CMK (cell line): ENCODE data around the gene HBS1L.
A peak's percentile ranks its signal among the peaks of the same experiment; 100 is the strongest.

ENCODE experiments used
- DNase-seq: peaks from one replicate; pipeline ENCODE4 v3.0.0-alpha.2; 2010; ENCODE audit warnings: low read depth

HBS1L gene

DNA sequence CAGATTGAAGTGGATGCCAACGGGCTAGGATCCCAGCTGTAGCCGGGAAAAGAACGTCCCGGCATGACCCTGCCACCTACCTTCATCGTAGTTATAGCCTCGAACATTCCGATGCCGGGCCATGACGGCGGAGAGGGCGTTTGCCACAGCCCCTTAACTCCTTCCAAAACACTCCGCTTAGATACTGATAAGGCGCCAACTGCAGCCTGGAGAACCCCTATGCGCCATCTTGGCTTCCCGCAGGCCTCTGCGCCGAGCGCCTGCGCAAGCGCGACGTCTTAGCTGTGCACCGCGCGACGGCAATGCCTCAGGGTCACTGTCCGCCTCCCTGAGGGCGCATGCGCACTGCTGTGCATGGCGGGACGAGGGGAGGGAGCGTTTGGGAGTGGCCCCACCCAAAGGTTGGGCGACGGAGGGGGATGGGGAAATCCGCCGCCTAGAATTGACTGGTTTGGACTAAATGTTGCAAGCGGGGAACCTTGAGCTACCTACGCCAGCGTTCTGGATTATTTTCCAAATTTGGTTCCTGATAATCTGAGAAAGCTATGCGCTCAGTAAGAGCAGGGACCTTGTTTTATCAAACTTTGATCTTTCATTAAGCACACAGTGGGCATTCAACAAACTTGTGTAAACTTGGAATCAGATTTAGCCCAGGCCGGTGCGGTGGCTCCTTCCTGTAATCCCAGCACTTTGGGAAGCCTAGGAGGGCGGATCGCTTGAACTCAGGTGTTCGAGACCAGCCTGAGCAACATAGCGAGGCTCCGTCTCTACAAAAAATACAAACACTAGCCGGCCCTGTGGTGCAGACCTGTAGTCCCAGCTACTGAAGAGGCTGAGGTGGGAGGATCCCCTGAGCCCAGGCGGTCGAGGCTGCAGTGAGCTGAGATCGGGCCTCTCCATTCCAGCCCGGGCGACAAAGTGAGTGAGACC is at the start of gene HBS1L:
Gene HBS1L (minus strand): TSS at position 254 of the 930 bp plus-strand sequence. CDS start 131 bp downstream, at position 123.
- DNase-seq, result peak; percentile 98

DNA sequence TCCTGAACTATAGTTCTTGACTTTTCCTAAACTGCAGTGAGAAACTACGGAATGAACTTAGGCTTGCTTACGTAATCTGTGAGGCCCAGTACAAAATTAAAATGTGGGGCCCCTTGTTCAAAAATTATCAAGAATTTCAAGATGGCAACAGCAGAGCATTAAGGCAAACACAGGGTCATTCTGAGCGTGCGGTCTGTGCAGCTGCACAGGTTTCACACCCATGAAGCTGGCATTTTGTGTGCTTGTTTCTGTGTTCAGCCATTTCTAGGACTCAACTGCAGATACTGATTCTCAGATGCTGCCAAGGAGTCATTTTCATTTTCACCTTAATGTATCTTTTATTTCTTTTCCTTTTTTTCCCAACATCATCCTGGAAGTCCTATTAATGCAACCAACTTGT is 49.6 kb upstream of the HBS1L start:
- no peak for DNase-seq

DNA sequence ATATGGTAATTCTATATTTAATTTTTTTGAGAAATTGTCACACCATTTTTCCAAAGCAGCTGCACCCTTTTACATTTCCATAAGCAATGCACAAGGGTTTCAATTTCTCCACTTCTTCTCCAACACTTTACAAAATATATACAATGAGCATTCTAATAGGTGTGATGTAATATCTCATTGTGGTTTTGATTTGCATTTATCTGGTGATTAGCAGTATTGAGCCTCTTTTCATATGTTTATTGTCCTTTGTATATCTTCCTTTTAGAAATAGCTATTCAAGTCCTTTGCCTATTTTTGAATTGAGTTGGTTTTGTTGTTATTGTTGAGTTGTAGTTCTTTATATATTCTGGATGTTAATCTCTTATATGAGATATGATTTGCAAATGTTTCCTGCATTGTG is 47.6 kb upstream of the HBS1L start:
- DNase-seq, result no peak

DNA sequence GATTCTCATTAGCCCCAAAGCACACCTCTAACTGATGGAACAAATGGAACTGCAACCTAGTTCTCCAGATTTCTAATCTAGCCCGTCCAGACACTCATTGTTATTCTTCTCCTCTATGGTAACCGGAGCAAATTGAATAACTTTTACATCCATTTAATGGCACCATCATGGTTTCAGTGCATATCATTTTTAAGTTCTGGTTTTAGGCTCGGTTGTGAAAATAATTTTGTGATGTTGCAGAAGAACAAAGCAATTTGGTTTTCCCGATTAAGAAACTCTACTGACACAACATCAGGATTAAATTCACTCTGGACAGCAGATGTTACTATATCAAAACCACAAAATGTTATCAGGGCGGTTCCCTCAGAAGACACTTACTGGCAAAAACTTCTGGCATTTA is 42.5 kb upstream of the HBS1L start:
- no peak for DNase-seq

DNA sequence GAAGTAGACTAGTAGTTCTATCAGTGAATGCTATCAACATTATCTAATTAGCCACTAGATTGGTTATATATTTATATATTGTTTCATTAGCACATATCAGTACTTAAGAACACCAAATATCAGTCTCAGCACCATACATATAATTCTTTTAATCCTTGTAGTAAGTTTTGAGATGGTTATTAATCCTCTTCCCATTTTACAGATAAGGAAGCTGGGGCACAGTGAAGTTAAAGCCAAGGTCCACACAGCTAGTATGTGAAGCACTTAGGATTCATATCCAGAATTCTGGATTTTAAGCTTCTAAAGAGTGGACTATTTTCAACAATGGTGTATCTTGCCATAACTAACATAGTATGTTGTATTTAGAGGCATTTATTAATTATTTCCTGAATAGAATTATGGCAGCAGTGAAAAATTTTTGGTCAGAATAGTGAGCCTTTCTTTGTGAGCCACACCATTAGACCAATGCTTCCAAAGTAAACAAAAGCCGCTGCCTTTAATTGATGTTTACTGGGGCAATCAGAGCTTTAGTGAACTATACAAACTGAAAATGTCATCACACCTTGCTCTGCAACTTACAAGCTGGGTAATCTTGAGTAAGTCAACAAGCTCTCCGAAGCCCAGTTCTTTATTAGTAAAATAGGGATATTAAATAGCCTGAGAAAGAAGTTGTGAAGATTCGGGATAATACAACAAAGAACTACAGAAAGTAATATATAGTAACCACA is 41.9 kb upstream of the HBS1L start:
- no peak for DNase-seq

DNA sequence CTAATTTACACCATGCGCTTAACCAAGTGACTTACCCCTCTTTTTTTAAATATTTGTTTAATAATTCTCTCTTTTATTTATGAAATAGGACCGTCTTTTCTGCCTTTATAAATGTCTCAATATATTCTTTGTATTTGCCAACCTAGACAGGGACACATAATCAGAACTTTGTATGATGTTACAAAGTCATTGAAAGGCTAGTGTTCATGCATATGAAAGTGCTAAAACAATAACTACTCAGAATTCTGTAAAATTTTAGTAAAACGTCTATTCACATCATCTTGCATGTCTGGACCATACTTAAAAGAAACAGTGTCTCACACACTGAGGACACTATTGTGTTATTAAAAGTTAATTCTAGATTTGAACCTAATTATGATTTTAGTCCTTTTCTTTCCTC is 41.1 kb upstream of the HBS1L start:
- no peak for DNase-seq

DNA sequence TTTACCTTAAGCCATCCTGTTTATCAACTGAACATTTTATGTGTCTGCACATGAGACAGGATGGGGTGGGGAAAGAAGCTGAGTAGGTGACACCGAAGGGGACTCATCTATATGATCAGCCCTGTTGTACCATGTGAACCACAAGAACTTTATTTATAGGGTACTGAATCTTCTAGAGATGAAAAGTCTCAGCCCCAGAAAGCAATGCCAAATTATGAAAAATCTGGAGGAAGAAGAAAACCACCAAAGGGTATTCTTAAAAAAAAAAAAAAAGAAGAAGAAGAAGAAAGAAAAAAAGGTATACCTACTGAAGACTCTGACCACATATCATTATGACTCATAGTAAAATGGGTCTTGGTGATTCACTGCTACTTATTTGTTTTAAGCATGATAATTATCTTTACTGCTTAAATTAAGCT is 39.8 kb upstream of the HBS1L start:
- DNase-seq, result no peak

DNA sequence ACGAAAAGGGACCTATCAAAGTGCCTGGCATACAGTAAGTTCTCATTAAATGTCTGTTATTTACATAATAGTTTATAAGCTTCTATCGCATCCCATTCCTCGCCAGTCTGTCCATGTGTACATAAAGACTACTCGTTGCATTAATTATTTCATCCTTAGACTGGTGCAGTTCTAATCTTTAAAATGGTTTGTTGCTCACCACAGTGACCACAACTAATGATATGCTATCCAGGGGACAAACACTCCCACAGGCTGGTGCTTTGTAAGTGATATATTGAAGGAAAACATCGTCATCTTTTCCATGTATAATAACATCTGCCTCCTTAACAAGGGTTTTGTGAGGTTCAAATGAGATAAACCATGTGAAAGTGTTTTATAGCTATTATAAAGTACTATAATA is 39.0 kb upstream of the HBS1L start:
- DNase-seq, result peak; percentile 56

DNA sequence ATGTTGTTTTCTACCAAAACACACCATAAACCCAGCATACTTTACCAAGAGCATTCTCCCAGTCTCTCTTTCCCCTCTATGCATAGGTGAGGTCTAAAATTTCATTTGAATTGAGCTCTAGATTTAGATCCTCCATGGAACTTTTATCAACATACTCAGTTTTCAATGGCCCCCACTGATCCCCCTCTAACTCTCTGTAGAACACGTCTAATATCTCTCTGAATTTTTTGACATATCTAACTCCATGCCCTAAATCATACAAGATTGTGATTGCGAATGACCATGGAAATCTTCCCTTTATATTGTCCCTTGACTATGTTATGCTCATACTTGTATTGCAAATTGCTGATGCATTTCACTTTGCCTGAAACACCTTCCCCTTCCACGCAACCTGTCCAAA is 38.1 kb upstream of the HBS1L start:
- DNase-seq, result no peak

DNA sequence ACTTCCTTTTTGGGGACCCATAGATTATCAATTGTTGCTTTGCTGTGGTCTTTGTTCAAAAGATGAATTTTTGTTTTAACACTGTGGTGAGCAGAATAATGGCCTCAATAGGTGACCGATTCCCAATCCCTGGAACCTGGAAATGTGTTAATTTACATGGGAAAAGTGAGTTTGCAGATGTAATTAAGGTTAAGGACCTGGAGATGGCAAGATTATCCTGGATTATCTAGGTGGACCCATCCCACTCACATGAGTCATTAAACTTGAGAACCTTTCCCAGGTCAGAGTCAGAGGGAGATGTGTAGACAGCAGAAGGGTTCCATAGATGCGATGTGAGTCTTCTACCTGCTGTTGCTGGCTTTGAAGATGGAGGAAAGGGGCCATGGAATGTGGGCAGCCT is 36.2 kb upstream of the HBS1L start:
- no peak for DNase-seq

DNA sequence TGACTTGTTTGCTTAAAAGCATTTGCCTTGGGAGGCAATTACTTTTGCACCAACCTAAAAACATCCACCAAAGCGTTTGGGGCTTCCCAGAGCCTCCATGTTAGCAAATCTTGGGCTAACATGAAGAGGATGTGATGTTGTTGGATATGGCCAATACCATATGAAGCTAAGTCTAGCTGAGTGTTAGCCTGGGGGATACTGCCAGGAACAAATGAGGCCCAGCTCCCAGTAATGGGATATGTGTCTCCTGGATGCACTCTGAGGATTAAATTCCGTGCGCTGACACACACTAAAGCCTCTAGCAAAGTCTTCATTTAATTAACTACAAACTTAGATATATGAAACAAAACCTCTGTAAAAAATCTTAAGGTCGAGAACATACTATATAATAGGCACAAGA is 35.3 kb upstream of the HBS1L start:
- no peak for DNase-seq

DNA sequence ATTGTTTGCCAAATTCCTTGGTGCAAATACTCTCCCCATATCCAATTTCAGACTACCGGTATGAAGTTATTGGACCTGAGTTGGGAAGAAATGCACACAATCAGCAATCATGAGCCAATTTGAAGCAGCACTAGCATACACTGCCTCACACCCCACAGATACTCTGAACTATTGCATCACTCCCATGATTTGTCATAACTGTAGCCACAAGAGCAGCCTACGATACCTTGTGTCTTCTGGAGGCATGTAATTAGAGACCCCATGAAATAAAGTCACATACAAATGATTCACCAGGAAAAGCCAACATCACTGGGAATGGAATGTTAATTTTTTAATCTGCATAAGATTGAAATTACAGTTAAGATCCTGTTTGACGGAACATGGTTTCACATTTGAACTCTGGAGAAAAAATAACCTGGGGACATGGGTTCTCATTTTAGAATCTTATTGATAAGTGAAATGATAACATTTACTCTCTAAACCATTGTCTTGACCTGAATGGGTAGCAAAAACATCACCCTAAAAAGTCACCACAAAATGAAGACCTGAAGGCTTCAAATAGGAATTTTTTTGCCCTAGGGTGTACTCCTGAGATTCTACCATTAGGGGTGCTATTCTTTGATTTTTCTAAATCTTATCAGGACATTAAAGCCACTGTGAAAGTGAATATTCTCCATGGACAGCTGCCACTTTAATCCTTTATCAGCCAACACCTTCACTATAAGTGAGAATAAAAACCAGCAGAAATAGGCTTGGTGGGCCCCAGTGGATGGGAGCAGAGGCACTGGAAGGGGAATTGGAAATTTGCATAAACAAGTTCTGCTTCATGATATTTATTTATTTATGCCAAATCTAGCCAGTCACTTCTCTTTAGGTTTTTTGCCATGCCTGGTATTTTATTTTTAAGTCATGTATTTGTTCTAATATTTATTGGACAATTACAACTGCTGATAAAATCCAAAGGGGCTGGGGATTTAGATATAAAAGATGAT is 34.5 kb upstream of the HBS1L start:
- no peak for DNase-seq

DNA sequence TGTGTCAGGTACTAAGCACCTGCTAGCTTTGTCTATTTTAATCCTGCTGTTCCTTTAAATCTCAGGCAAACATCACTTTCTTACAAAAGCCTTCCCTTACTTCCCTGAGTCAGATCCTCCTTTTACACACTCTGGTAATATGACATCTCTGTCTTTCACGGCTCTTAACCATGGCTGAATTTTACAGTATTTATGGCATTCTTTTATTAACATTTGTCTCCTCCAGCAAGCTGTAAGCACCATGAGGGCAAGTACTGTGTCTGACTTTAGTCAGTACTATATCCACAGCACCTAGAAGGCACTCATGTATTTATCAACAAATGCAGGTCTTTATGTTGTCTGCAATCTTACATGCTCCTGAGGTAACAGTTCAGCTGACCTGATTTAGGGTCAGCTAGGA is 33.7 kb upstream of the HBS1L start:
- DNase-seq, result no peak

DNA sequence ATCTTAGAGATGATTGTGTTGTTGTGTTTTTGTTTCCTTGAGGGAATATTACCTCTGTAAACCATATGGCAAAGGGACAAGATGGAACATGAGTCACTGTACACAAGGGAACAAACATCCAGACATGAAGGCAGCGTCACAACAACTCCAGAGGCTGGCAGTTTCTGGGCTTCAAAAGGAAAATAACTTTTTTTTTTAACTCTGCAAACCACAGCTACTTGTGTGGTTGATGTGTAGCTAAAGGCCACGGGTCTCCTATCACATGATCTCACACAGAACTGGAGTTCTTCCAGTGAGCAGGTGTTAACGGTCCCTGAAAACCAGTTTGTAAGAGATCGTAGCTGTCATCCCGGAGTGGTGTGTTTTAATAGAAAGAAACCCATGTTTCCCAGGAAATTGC is 33.2 kb upstream of the HBS1L start:
- DNase-seq, result no peak

DNA sequence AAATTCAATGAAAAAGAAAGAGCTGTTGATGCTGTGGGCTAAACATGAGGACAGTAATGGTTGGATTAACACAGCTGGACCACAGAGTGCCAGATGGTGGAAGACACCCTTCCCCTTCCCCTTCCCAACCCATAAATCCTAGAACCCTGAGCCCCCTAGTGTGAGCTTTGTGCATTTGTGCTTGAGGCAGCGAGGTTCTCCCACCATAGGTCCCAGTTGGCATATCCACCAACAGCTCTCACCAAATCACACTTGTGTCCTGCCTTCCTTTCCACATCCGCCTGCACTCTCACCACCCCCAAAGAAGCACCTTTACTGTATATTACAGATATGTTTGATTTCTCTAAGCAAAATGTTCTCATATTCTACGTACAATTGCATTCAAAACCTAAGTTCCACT is 32.8 kb upstream of the HBS1L start:
- DNase-seq, result no peak

DNA sequence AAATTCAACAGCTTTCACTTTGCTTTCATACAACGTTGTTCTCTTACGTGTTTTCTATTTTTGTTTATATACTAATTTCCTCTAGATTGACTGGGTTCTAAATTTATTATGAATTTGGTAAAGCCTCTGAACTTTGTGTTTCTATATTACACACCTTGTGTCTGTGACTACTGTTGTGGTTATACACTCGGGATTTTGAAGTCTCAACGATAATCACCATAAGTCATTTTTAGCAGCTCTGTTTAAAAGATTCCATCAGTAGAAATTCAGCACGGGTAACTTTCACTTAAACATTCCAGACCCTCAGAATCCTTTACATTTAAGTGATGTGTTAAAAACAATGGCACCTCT is 31.8 kb upstream of the HBS1L start:
- no peak for DNase-seq

DNA sequence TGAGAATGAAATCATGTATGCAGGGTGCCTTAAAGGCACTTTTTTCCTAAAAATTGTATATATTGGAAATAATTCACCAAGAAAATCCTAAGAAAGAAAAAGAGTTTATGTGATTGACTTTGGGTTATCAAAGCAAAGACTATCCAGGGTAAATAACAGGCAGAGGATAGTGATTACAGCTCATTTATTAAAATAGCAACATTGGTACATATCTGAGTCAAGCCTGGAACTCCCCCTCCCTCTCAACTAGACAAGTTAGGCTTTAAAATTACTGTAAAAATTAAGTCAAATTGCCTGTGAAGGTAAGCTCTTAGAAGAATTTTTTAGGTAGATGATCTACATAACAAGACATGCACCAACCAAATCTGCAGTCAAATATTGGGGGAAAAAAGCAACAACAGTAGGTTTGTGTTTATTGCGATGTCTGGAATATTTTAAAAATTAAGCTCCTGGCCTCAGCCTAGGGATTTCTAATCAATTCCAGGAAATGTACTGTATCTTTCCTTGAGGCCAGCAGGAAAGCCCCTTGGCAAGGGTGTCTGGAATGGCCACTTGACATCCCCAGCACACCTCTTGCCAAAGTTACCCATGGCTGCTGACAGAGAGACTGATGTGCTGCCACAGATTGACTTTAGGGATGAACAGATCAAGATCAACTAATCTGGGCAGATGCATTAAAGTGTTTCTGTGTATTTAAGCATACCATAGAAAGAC is 31.2 kb upstream of the HBS1L start:
- DNase-seq, result no peak

DNA sequence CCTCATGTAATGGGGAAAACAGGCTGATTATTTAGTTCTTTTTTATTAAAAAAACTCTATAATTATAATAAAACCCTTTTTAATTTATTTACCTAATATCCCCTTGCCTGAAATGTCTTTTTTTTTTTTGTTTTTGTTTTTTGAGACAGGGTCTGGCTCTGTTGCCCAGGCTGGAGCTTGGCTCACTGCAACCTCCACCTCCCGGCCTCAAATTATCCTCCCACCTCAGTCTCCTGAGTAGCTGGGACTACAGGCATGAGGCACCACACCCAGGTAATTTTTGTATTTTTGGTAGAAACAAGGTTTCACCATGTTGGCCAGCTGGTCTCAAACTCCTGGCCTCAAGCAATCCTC is 30.3 kb upstream of the HBS1L start:
- DNase-seq, result no peak

DNA sequence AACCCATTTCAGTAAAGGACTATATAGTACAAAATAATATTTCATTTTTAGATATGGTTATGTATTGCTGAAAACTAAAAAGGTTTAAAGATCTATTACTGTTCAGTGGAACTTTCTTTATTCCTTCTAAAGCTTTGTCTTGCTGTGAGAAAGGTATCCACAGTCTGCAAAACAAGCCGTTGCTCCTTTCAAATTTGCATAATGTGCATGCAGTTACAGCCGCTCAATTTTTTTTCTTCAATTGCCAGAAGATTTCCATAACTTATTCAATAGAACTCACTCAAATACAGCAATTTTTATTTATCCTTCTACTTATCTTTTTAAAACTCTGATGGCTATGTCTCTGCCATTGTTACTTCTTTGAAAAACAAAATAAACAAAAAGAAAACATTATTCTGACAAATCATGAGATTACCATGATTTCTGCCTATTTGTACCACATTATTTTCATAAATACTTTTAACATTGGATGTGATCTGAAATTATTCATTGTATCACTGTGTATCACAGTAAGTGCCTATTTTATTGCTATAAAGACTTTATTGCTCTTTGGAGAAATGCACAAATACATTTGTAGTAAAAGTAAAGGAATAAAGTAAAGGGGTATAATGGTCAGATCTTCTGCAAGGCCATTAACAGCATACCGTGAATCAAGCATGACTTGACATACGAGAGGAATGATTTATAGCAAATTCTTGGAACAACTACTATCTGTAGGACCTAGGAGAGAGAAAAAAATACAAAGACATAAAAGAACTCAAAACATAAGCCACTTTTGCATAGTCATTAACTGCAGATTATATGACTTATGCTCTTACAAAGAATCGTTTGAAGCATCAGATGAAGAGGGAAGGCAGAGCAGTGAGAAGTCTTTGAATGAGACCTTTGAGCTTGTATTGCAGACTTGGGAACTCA is 29.6 kb upstream of the HBS1L start:
- no peak for DNase-seq

DNA sequence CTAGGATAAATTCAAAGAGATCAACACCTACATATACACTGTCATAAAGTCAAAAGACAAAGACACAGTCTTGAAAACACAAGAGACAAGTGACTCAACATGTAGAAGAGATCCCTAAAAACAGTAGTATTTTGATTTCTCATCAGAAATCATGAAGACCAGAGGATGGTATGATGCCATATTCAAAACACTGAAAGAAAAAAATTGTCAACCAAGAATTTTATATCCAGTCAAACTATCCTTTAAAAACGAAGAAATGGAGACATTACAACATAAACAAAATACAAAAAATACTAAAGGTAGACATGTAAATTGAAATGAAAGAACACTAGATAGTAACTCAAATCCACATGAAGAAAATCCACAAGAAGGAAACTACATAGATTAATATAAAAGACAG is 27.3 kb upstream of the HBS1L start:
- no peak for DNase-seq

DNA sequence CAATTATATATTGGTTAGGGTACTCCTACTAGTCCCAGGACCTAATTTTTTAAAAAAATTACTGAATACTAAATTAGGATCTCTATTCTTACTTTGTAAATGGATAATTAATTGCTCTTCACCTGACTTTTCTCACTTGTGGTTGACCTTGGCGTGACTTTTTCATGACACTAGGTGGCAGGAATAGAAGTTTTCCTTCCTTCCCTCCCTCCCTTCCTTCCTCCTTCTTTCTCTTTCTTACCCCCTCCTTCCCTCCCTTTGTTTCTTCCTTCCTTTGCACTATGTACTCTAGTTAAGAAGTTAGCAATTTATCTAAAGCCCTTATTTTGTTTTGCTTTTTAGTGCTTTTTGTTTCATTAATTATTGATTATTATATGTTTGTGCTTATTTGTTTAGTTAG is 20.4 kb upstream of the HBS1L start:
- DNase-seq, result no peak
